Measurements from ENCODE around the gene IGSF5.

DNA sequence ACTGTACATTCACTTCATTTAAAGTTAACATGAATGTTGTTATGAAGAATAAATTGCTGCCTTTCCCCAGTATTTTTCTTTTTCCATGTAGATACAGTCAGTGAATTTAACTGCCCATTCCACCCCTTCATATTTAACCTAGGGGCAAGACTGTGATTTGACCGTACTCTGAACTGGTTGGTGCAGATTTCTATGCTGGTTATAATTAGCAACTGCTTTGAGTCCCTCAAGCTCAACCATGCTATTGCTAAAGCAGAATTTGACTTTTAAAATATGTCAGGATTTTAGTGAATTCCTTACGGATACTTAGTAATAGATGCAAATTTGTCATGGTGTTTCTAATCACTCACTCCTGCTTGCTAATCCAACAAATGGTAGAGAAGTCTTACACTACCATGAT, 57.2 kb downstream of the IGSF5 start:
- TF ChIP-seq CTCF (IDR thresholded peaks at IDR 0.05) (no peak), ZFX (IDR thresholded peaks at IDR 0.05; ENCODE audit: borderline replicate concordance) (no peak)
